GM12875 (cell line): ENCODE results near the gene PARD3.

Experiments used
- H3K4me3 ChIP-seq: one replicate; pipeline ENCODE4 v1.5.1; 2011; ENCODE audit warnings: low read depth, low read length, control low read depth
- CTCF ChIP-seq: IDR thresholded peaks from 2 replicates; pipeline ENCODE4 v1.5.1; 2011; ENCODE audit warnings: low read depth, mild to moderate bottlenecking, control low read depth, inconsistent platforms, low read length, moderate library complexity, borderline replicate concordance; ENCODE audit not compliant: insufficient read depth

PARD3 gene

GRCh38 chr10:34213193-34213804 lies 601.8 kb downstream of the PARD3 start:
- no peak overlapping the region for H3K4me3 ChIP-seq
- no peak for TF ChIP-seq CTCF

- TF ChIP-seq CTCF: no peak
- no peak overlapping the region for H3K4me3 ChIP-seq
These were observed 607.8 kb downstream of the PARD3 start for GRCh38 chr10:34207343-34207742.

GRCh38 chr10:34206935-34207268 lies 608.2 kb downstream of the PARD3 start:
- H3K4me3 ChIP-seq: no peak overlapping the region
- no peak for TF ChIP-seq CTCF

- peak; percentile 16; the same call in 1 of the 2 replicates for TF ChIP-seq CTCF
- no peak overlapping the region for H3K4me3 ChIP-seq
These were observed 608.8 kb downstream of the PARD3 start for GRCh38 chr10:34206078-34206934.

- H3K4me3 ChIP-seq: no peak overlapping the region
- no peak for TF ChIP-seq CTCF
These were observed 609.6 kb downstream of the PARD3 start for GRCh38 chr10:34205452-34205851.

- H3K4me3 ChIP-seq: no peak overlapping the region
These were observed 611.0 kb downstream of the PARD3 start for GRCh38 chr10:34203966-34204630.

More at GRCh38 chr10:34203966-34204630, 611.0 kb downstream of the PARD3 start:
- no peak for TF ChIP-seq CTCF
